Tibial artery (tissue), 4 donors: ENCODE measurements around the gene CTIF.

Experiments
- DNase-seq, 2 donors: peaks; one replicate each; pipeline ENCODE4 v3.0.0-alpha.2; 2019
- H3K27ac ChIP-seq, 2 donors: fragments of 200-600 bp; sonication (generic) in 1 of 2; 1 replicate in 1 of 2; 2 replicates in 1 of 2; pipeline ENCODE4 v1.5.1; 2018 to 2019; ENCODE audit warnings: mild to moderate bottlenecking in 1 of 2
- H3K27me3 ChIP-seq, 2 donors: fragments of 200-600 bp; sonication (generic) in 1 of 2; one replicate each; pipeline versions ENCODE4 v1.5.1 to v1.6.0; 2016 to 2019
- H3K36me3 ChIP-seq, 3 donors: fragments of 200-600 bp; sonication (generic) in 2 of 3; one replicate each; pipeline ENCODE4 v1.5.1; 2016 to 2019; ENCODE audit warnings: mild to moderate bottlenecking in 2 of 3
- H3K4me1 ChIP-seq, 4 donors: fragments of 200-600 bp; sonication (generic) in 2 of 4; 1 replicate in 3 of 4; 2 replicates in 1 of 4; pipeline ENCODE4 v1.5.1; 2016 to 2019
- H3K4me3 ChIP-seq, 2 donors: fragments of 200-600 bp; sonication (generic) in 1 of 2; 1 replicate in 1 of 2; 2 replicates in 1 of 2; pipeline ENCODE4 v1.5.1; 2018 to 2019; ENCODE audit warnings: mild to moderate bottlenecking in 2 of 2
- H3K9me3 ChIP-seq, 3 donors: fragments of 200-600 bp; sonication (generic) in 1 of 3; one replicate each; pipeline ENCODE4 v1.5.1; 2016 to 2019
- CTCF ChIP-seq, 2 experiments: fragments of 200-600 bp in 1 of 2; fragments of 450-650 bp in 1 of 2; IDR thresholded peaks; one replicate each; pipeline ENCODE4 v1.5.1; 2017 to 2019; ENCODE audit warnings: antibody characterized with exemption in 2 of 2, mild to moderate bottlenecking in 1 of 2, moderate library complexity in 1 of 2
- intact Hi-C: fragments of 100-400 bp; cut with DNase I; formaldehyde crosslinking; loops from one replicate; pipeline ENCODE4 v1.15.0; 2023; ENCODE audit warnings: low total_unique reads

CTIF gene

DNA sequence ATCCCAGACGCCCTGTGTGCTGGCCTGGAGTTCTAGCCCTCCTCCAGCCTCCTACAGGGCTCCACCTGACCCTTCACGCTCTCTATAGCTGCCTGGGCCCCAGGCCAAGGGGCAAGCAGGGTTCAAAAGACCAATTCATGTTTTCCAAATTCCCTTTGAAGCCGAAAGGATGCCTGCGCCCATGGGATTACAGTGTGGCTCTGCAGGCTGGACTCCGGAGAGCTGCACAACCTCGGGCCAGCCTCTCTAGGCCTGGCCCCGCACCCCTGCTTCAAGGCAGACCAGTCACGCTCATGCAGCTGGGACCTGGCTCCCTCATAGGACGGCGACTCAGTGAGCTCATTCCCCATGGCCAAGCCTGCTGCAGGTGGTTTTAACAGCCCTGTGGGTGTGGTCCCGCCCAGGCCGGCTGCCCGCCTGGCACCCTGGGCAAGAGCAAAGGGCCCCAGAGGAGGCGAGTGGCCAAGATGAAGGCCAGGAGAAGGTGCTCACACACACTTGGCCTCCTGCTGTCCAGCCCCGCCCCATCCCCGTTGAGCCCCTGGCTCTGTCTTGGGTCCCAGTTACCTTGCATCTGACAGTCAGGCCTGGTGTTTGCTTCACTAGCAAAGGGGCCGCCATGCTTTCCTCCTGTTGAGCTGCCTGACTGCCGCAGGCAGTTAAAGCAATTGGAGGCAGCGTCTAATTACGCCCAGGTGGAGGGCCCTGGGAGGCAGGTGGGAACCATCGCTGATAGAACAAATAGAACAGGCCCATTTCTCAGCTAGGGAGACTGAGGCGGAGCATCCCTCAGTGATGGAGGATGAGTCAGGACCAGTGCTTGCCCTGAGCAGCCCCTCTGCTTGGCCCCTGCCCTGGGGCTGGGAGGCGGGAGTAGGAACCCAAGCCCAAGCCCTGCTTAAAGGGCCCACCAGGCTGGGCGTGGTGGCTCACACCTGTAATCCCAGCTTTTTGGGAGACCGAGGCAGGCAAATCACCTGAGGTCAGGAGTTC lies 355.1 kb downstream of the CTIF start:
- Histone ChIP-seq H3K4me3 (no peak overlapping the region), H3K27ac (no peak overlapping the region), H3K27me3 (no peaks in the 10 kb centered on the region), H3K9me3 (no peaks in the 10 kb centered on the region), H3K4me1 (peaks cover 0 to 53% (median 35%) of the 10 kb centered on the region in 4 donors), H3K36me3 (no peaks in the 10 kb centered on the region)
- intact Hi-C loops = no loop called here
- DNase-seq = peak in 1 of 2 donors; percentile 67
- TF ChIP-seq CTCF (IDR thresholded peaks at IDR 0.05) = no peak

GRCh38 chr18:48894799-48895346 lies 356.0 kb downstream of the CTIF start:
- intact Hi-C loops = no loop called here
- peaks cover 0 to 43% (median 25%) of the 10 kb centered on the region in 4 donors for H3K4me1 ChIP-seq
- DNase-seq = peak in 1 of 2 donors; percentile 66

DNA sequence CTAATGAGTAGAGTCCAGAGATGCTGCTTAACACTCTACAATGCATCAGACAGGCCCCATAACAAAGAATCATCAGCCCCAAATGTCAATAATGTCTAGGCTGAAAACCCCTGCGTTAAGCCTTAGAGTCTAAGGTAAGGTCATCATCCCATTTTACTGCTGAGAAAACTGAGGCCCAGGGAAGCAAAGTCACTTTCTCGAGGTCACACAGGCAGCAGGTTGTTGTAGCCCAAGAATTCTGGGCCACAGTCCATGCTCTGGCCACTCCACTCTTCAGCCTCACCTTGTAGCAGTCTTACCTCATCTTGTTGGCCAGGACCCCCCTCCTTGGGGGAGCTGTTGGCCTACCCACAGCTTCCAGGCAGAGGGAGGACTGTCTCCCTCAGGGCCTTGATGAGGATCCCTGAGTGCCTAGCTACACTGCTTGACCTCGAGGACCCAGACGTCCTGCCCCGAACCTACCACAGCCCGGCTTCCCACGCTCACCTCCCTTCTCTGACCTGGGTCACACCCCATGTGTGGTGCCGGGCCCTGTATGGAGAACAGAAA lies 357.6 kb downstream of the CTIF start:
- Histone ChIP-seq H3K36me3 (no peaks in the 10 kb centered on the region), H3K9me3 (no peaks in the 10 kb centered on the region), H3K4me3 (no peak overlapping the region), H3K27me3 (no peaks in the 10 kb centered on the region), H3K27ac (peak overlapping the region; percentile 64 to 65), H3K4me1 (peaks cover 0 to 38% (median 24%) of the 10 kb centered on the region in 4 donors)
- intact Hi-C loops = no loop called here
- peak in 1 of 2 donors; percentile 16 for DNase-seq
- no peak for TF ChIP-seq CTCF (IDR thresholded peaks at IDR 0.05)

More at GRCh38 chr18:48894799-48895346, 356.0 kb downstream of the CTIF start:
- TF ChIP-seq CTCF (IDR thresholded peaks at IDR 0.05) = no peak
- Histone ChIP-seq H3K4me3 (no peak overlapping the region), H3K27ac (no peak overlapping the region), H3K9me3 (no peaks in the 10 kb centered on the region), H3K36me3 (no peaks in the 10 kb centered on the region), H3K27me3 (no peaks in the 10 kb centered on the region)

- H3K4me3 ChIP-seq = no peak overlapping the region
- no peak for TF ChIP-seq CTCF (IDR thresholded peaks at IDR 0.05)
- H3K36me3 ChIP-seq = no peaks in the 10 kb centered on the region
- peaks cover 0 to 44% (median 30%) of the 10 kb centered on the region in 4 donors for H3K4me1 ChIP-seq
- peak; percentile 82 to 86 for DNase-seq
- no peaks in the 10 kb centered on the region for H3K9me3 ChIP-seq
- no peaks in the 10 kb centered on the region for H3K27me3 ChIP-seq
- intact Hi-C loops = no loop called here
- peak overlapping the region; percentile 64 to 65 for H3K27ac ChIP-seq
Observed at GRCh38 chr18:48896875-48897511, 358.2 kb downstream of the CTIF start.

DNA sequence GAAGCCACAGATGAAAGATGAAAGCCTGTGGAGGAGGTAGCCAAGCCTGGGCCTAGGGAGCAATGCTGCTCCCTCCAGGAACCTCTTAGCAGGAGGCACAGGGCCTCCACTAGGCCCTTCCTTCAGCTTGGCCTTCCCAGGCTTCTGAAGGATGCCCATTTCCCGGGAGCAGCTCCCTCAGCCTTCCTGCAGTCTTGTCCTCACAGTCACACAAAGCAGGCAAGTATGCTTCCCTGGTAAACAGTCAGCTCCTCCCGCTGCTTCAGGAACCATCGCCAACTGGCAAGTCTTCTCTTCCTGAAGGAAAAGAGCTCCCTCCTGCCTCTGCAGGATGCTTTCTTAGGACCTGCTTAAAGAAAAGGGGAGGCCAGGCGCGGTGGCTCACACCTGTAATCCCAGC lies 358.7 kb downstream of the CTIF start:
- DNase-seq = peak in 1 of 2 donors; percentile 73
- Histone ChIP-seq H3K4me1 (peaks cover 0 to 50% (median 35%) of the 10 kb centered on the region in 4 donors), H3K36me3 (no peaks in the 10 kb centered on the region), H3K9me3 (no peaks in the 10 kb centered on the region), H3K27ac (peak overlapping the region; percentile 64 to 65), H3K27me3 (no peaks in the 10 kb centered on the region), H3K4me3 (no peak overlapping the region)
- intact Hi-C loops = no loop called here
- no peak for TF ChIP-seq CTCF (IDR thresholded peaks at IDR 0.05)
